Left ventricle myocardium inferior (tissue), 1 donor: ENCODE measurements around the gene NPIPA1. TPM values are rescaled to one million over a fixed set of nuclear protein-coding genes. Genes with fewer than 3 reads are reported as not detected.
A peak's percentile ranks its signal among the peaks of the same experiment; 100 is the strongest.

ENCODE experiments used
- DNase-seq: peaks from one replicate; pipeline ENCODE4 v3.0.0-alpha.2; 2020
- H3K27ac ChIP-seq: fragments of 200-600 bp; replicated peaks from 2 replicates; pipeline ENCODE4 v1.8.0; 2021
- H3K27me3 ChIP-seq: fragments of 200-600 bp; 2 replicates; pipeline ENCODE4 v1.8.0; 2021; ENCODE audit warnings: low read depth
- H3K36me3 ChIP-seq: fragments of 200-600 bp; 2 replicates; pipeline ENCODE4 v1.8.0; 2021
- H3K4me1 ChIP-seq: fragments of 200-600 bp; 2 replicates; pipeline ENCODE4 v1.8.0; 2021
- H3K4me3 ChIP-seq: fragments of 200-600 bp; 2 replicates; pipeline ENCODE4 v1.8.0; 2021; ENCODE audit warnings: mild to moderate bottlenecking, moderate library complexity
- H3K9me3 ChIP-seq: fragments of 200-600 bp; replicated peaks from 2 replicates; pipeline ENCODE4 v1.8.0; 2021
- CTCF ChIP-seq: fragments of 200-600 bp; IDR thresholded peaks from 2 replicates; pipeline ENCODE4 v1.8.0; 2021; ENCODE audit warnings: antibody characterized with exemption, mild to moderate bottlenecking, borderline replicate concordance
- intact Hi-C: fragments of 100-400 bp; cut with micrococcal nuclease; formaldehyde crosslinking; loops from one replicate; pipeline ENCODE4 v1.11.0; 2022
- total RNA-seq: library from RNA; stranded (reverse); fragmentation: NEBNext Ultra II Directional; extraction: Animal tissue kit (Norgen Biotek cat#: 25700); gene quantifications from one replicate; pipeline ENCODE4 v1.2.1, GENCODE V29; 2021
- donor health status: DM: no; HTN: yes; CAD: no; lungs with severe emphysema.

NPIPA1 gene
- total RNA-seq, 1 donor from 2014 or later: 49.2 TPM

- TF ChIP-seq CTCF: no peak
- intact Hi-C loops: no loop called here
- Histone ChIP-seq H3K9me3 (no peaks in the 10 kb centered on the region), H3K27ac (peak overlapping the region; percentile 32), H3K4me1 (peaks cover 13% of the 10 kb centered on the region), H3K27me3 (no peaks in the 10 kb centered on the region), H3K36me3 (no peaks in the 10 kb centered on the region), H3K4me3 (no peak overlapping the region)
- DNase-seq: peak; percentile 75
Measured at GRCh38 chr16:14955546-14956231, 18.4 kb downstream of the NPIPA1 start.

- intact Hi-C loops: no loop called here
- H3K9me3 ChIP-seq: no peaks in the 10 kb centered on the region
- no peak for DNase-seq
- no peak overlapping the region for H3K4me3 ChIP-seq
- H3K36me3 ChIP-seq: no peaks in the 10 kb centered on the region
- peaks cover 13% of the 10 kb centered on the region for H3K4me1 ChIP-seq
- H3K27ac ChIP-seq: no peak overlapping the region
- no peaks in the 10 kb centered on the region for H3K27me3 ChIP-seq
- TF ChIP-seq CTCF: no peak
Measured at GRCh38 chr16:14957576-14958322, 20.5 kb downstream of the NPIPA1 start.

GRCh38 chr16:14958323-14958600 lies 21.0 kb downstream of the NPIPA1 start:
- intact Hi-C loops: no loop called here

GRCh38 chr16:14958970-14959369 lies 21.7 kb downstream of the NPIPA1 start:
- no peak for DNase-seq
- Histone ChIP-seq H3K9me3 (peaks cover 8% of the 10 kb centered on the region), H3K4me1 (peaks cover 13% of the 10 kb centered on the region), H3K4me3 (no peak overlapping the region), H3K36me3 (no peaks in the 10 kb centered on the region), H3K27ac (no peak overlapping the region), H3K27me3 (no peaks in the 10 kb centered on the region)
- intact Hi-C loops: no loop called here
- no peak for TF ChIP-seq CTCF

More at GRCh38 chr16:14958323-14958600, 21.0 kb downstream of the NPIPA1 start:
- TF ChIP-seq CTCF: no peak
- Histone ChIP-seq H3K9me3 (peaks cover 2% of the 10 kb centered on the region), H3K4me1 (peaks cover 13% of the 10 kb centered on the region), H3K27ac (no peak overlapping the region), H3K4me3 (no peak overlapping the region), H3K27me3 (no peaks in the 10 kb centered on the region), H3K36me3 (no peaks in the 10 kb centered on the region)
- no peak for DNase-seq

- no peak for DNase-seq
- intact Hi-C loops: no loop called here
- H3K9me3 ChIP-seq: peaks cover 8% of the 10 kb centered on the region
- H3K4me3 ChIP-seq: no peak overlapping the region
- no peak overlapping the region for H3K27ac ChIP-seq
- H3K4me1 ChIP-seq: no peaks in the 10 kb centered on the region
- no peaks in the 10 kb centered on the region for H3K27me3 ChIP-seq
- H3K36me3 ChIP-seq: no peaks in the 10 kb centered on the region
- TF ChIP-seq CTCF: no peak
Measured at GRCh38 chr16:14961405-14962186, 24.4 kb downstream of the NPIPA1 start.
